Upper lobe of left lung (tissue), 6 donors: Measurements from ENCODE around the gene DYRK1A. TPM values are rescaled to one million over a fixed set of nuclear protein-coding genes. Genes with fewer than 3 reads are reported as not detected.

Source experiments
- ATAC-seq, 2 donors: fragments of 200-7000 bp; cut with Tn5 transposase; one replicate each; pipeline ENCODE4 v1.9.1; 2022; ENCODE audit warnings: mild to moderate bottlenecking in 2 of 2, moderate library complexity in 2 of 2; ENCODE audit not compliant: low FRiP score in 2 of 2
- DNase-seq, 2 donors: peaks; one replicate each; pipeline ENCODE4 v3.0.0-alpha.2; 2019 to 2020
- H3K27ac ChIP-seq, 4 donors: fragments of 200-600 bp; sonication (generic); one replicate each; pipeline ENCODE4 v1.5.1; 2016 to 2019
- H3K27me3 ChIP-seq, 4 donors: fragments of 200-600 bp; sonication (generic); one replicate each; pipeline ENCODE4 v1.5.1; 2017 to 2019
- H3K36me3 ChIP-seq, 4 donors: fragments of 200-600 bp; sonication (generic); one replicate each; pipeline ENCODE4 v1.5.1; 2016 to 2019
- H3K4me1 ChIP-seq, 4 donors: fragments of 200-600 bp; sonication (generic); one replicate each; pipeline ENCODE4 v1.5.1; 2018 to 2019
- H3K4me3 ChIP-seq, 4 donors: fragments of 200-600 bp; sonication (generic); one replicate each; pipeline ENCODE4 v1.5.1; 2017 to 2019; ENCODE audit warnings: mild to moderate bottlenecking in 2 of 4, moderate library complexity in 1 of 4
- H3K9me3 ChIP-seq, 4 donors: fragments of 200-600 bp; sonication (generic); one replicate each; pipeline ENCODE4 v1.5.1; 2018 to 2019
- CTCF ChIP-seq, 6 experiments: fragments of 450-650 bp in 4 of 6; fragments of 200-600 bp in 2 of 6; sonication (generic) in 2 of 6; IDR thresholded peaks; one replicate each; pipeline ENCODE4 v1.5.1; 2016 to 2019; ENCODE audit warnings: antibody characterized with exemption in 6 of 6
- EP300 ChIP-seq, 4 donors: sonication (generic); formaldehyde crosslinking; IDR thresholded peaks; one replicate each; pipeline ENCODE4 v1.5.1; 2017; ENCODE audit warnings: antibody characterized with exemption in 4 of 4, control low read depth in 2 of 4
- POLR2A ChIP-seq, 4 donors: fragments of 450-650 bp; IDR thresholded peaks; one replicate each; pipeline ENCODE4 v1.5.1; 2016 to 2017; ENCODE audit warnings: antibody characterized with exemption in 4 of 4, mild to moderate bottlenecking in 2 of 4
- POLR2AphosphoS5 ChIP-seq, 2 donors: sonication (generic); formaldehyde crosslinking; IDR thresholded peaks; one replicate each; pipeline ENCODE4 v1.5.1; 2017; ENCODE audit warnings: antibody characterized with exemption in 2 of 2
- WGBS, 2 donors: methylation state at CpG; one replicate each; pipeline ENCODE4 v1.1.5; 2017 to 2018; 5-methylcytosine and 5-hydroxymethylcytosine counted together
- total RNA-seq, 6 donors: library from RNA; depleted of rRNA in 4 of 6; stranded (reverse); fragments of >200 nt in 4 of 6; gene quantifications; one replicate each; pipeline versions ENCODE4 v1.1.0 to v1.2.1, GENCODE V29; 2016 to 2021
- donor health status: DM: no; HTN: no; CAD: no; lungs with moderate emphysema.
- donor health status: DM: no; HTN: yes; CAD: no; lungs with severe emphysema.

The DYRK1A gene
- total RNA-seq, 6 donors from 2014 or later: 64.1 to 116 (median 83.2) TPM

- no peak for ATAC-seq
- no peaks in the 10 kb centered on the region for H3K27me3 ChIP-seq
- WGBS, 2 donors: 87 to 98% methylated on average over 7 of the region's 7 CpGs
- no peak overlapping the region for H3K4me3 ChIP-seq
- no peak for DNase-seq
- no peak overlapping the region for H3K27ac ChIP-seq
- H3K4me1 ChIP-seq: peaks cover 16 to 21% (median 19%) of the 10 kb centered on the region in 4 donors
- no peaks in the 10 kb centered on the region for H3K9me3 ChIP-seq
- TF ChIP-seq POLR2A (IDR thresholded peaks at IDR 0.05): no peak
- no peak for TF ChIP-seq POLR2AphosphoS5 (IDR thresholded peaks at IDR 0.05)
- H3K36me3 ChIP-seq: no peaks in the 10 kb centered on the region
These were observed 194.9 kb downstream of the DYRK1A start for GRCh38 chr21:37561506-37561905.

GRCh38 chr21:37561941-37562919 lies 195.7 kb downstream of the DYRK1A start:
- 90 to 91% methylated on average over 11 of the region's 11 CpGs for WGBS, 2 donors
- Histone ChIP-seq H3K27me3 (no peaks in the 10 kb centered on the region), H3K4me3 (no peak overlapping the region), H3K27ac (no peak overlapping the region), H3K4me1 (peaks cover 16 to 21% (median 19%) of the 10 kb centered on the region in 4 donors), H3K9me3 (no peaks in the 10 kb centered on the region), H3K36me3 (no peaks in the 10 kb centered on the region)
- no peak for ATAC-seq
- no peak for DNase-seq
- no peak for TF ChIP-seq POLR2A (IDR thresholded peaks at IDR 0.05)
- no peak for TF ChIP-seq EP300 (IDR thresholded peaks at IDR 0.05)
- no peak for TF ChIP-seq POLR2AphosphoS5 (IDR thresholded peaks at IDR 0.05)
- TF ChIP-seq CTCF (IDR thresholded peaks at IDR 0.05): no peak

- peak in 1 of 2 donors; percentile 0 for ATAC-seq
- Histone ChIP-seq H3K9me3 (no peaks in the 10 kb centered on the region), H3K27ac (peak overlapping the region; percentile 86 to 93 (median 89)), H3K36me3 (no peaks in the 10 kb centered on the region), H3K4me3 (peak overlapping the region; percentile 54 to 90 (median 76)), H3K4me1 (peaks cover 16 to 21% (median 19%) of the 10 kb centered on the region in 4 donors), H3K27me3 (no peaks in the 10 kb centered on the region)
- WGBS, 2 donors: 62 to 93% methylated on average over 10 to 22 of the region's 22 CpGs
- DNase-seq: peak; percentile 47
- TF ChIP-seq CTCF (IDR thresholded peaks at IDR 0.05) (no peak), POLR2AphosphoS5 (IDR thresholded peaks at IDR 0.05) (no peak), POLR2A (IDR thresholded peaks at IDR 0.05) (no peak), EP300 (IDR thresholded peaks at IDR 0.05) (no peak)
These were observed 196.5 kb downstream of the DYRK1A start for GRCh38 chr21:37562920-37563640.

- ATAC-seq (peak; percentile 97 to 98), DNase-seq (peak; percentile 97)
- peak; percentile 23 to 71 (median 56) for TF ChIP-seq CTCF (IDR thresholded peaks at IDR 0.05)
- no peak for TF ChIP-seq EP300 (IDR thresholded peaks at IDR 0.05)
- TF ChIP-seq POLR2AphosphoS5 (IDR thresholded peaks at IDR 0.05): no peak
- peak in 3 of 4 donors; percentile 56 to 84 (median 76) for TF ChIP-seq POLR2A (IDR thresholded peaks at IDR 0.05)
- no peaks in the 10 kb centered on the region for H3K36me3 ChIP-seq
- H3K4me1 ChIP-seq: peaks cover 16 to 21% (median 19%) of the 10 kb centered on the region in 4 donors
- peak overlapping the region; percentile 86 to 93 (median 89) for H3K27ac ChIP-seq
- WGBS, 2 donors: 0 to 2% methylated on average over 1 to 44 of the region's 67 CpGs
- H3K4me3 ChIP-seq: peak overlapping the region; percentile 54 to 90 (median 76)
- H3K9me3 ChIP-seq: no peaks in the 10 kb centered on the region
- H3K27me3 ChIP-seq: no peaks in the 10 kb centered on the region
These were observed 197.2 kb downstream of the DYRK1A start for GRCh38 chr21:37563641-37564340.
